Measurements from ENCODE around the gene TSR3.

The TSR3 gene

DNA sequence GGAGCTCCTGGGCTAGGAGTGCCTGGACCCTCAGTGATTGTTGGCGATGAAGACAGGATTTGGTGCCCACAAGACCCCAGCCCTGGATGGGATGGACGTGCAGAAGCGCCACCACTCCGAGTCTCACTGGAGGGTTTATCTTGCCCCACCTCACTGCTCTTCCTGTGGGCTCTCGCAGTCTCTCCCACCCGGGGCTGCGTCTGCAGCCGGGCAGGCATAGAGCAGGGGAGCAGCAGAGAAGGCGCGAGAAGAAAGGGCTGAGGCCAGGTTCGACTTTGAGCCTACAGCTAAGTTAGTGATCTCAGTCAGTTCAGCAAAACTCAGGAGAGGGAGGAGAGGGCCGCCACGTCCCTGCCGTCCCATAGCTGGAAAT is 35.7 kb downstream of the TSR3 start:
- H3K4me1 ChIP-seq (ENCODE audit: control insufficient read depth, insufficient read depth, low read length, poor library complexity, severe bottlenecking): peaks cover 15% of the 10 kb centered on the region
- no peak overlapping the region for H3K27ac ChIP-seq (ENCODE audit: insufficient read depth, low read length, poor library complexity, severe bottlenecking)
- no peaks in the 10 kb centered on the region for H3K9me3 ChIP-seq (ENCODE audit: control insufficient read depth, low read length)
- H3K36me3 ChIP-seq (ENCODE audit: control insufficient read depth, insufficient read depth, low read length): peaks cover 85% of the 10 kb centered on the region
- DNase-seq: no peak
- H3K27me3 ChIP-seq (replicated peaks; ENCODE audit: control insufficient read depth, insufficient read depth, low read length, poor library complexity, severe bottlenecking): no peaks in the 10 kb centered on the region
- no peak overlapping the region for H3K4me3 ChIP-seq (ENCODE audit: insufficient read depth, low read depth, low read length, poor library complexity, severe bottlenecking)

DNA sequence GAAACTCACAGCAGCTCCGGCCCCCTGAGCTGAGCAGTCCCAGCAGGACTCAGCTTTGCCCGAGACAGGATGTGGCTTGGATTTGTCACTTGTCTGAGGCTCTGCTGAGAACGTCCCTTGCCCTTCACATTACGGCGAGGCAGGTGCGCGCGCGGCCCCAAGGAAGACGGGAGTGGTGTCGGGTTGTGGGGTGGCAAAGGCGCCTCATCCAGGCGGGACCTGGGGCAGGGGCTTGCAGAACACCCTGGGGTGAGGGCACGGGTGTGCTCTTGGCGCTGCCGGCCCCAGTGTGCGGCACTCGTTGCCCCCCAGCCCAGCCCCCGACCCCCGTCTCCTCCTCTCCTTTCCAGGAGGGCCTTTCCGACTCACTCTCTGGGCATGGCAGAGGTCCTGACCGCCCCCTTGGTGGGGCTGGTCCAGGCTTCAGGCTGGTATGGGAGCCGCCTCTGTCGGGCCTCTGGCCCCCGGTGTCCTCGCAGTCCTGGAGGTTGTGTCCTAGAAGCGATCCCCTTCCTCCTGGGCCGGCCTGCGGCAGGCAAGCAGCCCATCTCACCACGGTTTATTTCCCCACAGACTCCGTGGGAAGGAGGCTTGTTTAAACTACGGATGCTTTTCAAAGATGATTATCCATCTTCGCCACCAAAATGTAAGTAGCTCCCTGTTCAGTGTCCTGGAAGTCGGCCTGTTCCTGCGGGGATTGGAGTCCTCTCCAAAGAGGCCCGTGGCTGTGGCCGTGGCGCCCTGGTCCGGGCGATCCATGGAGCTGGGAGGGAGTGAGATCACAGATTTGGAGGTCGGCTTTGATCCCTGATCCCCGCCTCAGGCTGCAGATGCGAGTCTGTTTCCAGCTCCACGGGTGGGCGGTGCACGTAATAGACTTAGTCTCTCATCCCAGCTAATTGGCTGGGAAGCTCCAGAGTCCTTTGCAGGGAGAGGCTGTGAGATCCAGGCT is 36.3 kb downstream of the TSR3 start:
- H3K36me3 ChIP-seq (ENCODE audit: control insufficient read depth, insufficient read depth, low read length): peaks cover 79% of the 10 kb centered on the region
- H3K27me3 ChIP-seq (replicated peaks; ENCODE audit: control insufficient read depth, insufficient read depth, low read length, poor library complexity, severe bottlenecking): no peaks in the 10 kb centered on the region
- no peak for DNase-seq
- H3K4me1 ChIP-seq (ENCODE audit: control insufficient read depth, insufficient read depth, low read length, poor library complexity, severe bottlenecking): peaks cover 21% of the 10 kb centered on the region
- no peak overlapping the region for H3K27ac ChIP-seq (ENCODE audit: insufficient read depth, low read length, poor library complexity, severe bottlenecking)
- no peak overlapping the region for H3K4me3 ChIP-seq (ENCODE audit: insufficient read depth, low read depth, low read length, poor library complexity, severe bottlenecking)
- H3K9me3 ChIP-seq (ENCODE audit: control insufficient read depth, low read length): no peaks in the 10 kb centered on the region

DNA sequence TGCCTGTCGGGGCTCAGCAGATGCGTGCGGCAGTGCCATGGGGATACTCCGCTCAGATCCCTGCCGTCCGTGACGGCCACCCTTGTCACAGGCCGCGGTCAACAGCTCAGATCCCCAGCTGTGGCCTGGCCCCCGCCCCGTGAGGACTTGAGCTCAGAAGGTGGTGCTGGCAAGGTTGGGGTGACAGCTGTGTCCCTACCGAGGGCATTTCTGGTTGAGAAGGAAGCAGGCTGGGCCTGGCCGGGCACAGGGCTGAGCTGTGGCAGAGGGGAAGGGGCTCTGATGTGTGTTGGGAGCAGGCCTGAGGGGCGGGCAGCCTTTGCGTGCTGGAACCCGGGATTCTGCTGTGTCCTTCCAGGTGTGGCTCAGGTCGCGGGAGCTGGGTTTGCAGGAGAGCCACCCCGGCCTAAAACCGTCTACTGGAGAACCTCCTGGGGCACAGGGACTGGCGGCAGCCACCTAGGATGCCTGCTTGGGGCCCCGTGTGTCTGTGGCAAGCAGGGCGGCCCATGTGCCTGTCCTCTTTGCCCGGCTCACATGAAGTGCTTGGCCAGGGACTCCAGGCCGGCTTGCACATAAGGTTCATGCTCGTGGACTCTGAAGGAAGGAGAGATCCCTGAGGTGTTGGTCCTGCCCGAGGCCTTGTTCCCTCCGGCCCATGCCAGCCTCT is 37.1 kb downstream of the TSR3 start:
- H3K4me3 ChIP-seq (ENCODE audit: insufficient read depth, low read depth, low read length, poor library complexity, severe bottlenecking): no peak overlapping the region
- DNase-seq: no peak
- H3K9me3 ChIP-seq (ENCODE audit: control insufficient read depth, low read length): no peaks in the 10 kb centered on the region
- H3K36me3 ChIP-seq (ENCODE audit: control insufficient read depth, insufficient read depth, low read length): peaks cover 70% of the 10 kb centered on the region
- H3K4me1 ChIP-seq (ENCODE audit: control insufficient read depth, insufficient read depth, low read length, poor library complexity, severe bottlenecking): peaks cover 22% of the 10 kb centered on the region
- H3K27ac ChIP-seq (ENCODE audit: insufficient read depth, low read length, poor library complexity, severe bottlenecking): no peak overlapping the region
- no peaks in the 10 kb centered on the region for H3K27me3 ChIP-seq (replicated peaks; ENCODE audit: control insufficient read depth, insufficient read depth, low read length, poor library complexity, severe bottlenecking)

DNA sequence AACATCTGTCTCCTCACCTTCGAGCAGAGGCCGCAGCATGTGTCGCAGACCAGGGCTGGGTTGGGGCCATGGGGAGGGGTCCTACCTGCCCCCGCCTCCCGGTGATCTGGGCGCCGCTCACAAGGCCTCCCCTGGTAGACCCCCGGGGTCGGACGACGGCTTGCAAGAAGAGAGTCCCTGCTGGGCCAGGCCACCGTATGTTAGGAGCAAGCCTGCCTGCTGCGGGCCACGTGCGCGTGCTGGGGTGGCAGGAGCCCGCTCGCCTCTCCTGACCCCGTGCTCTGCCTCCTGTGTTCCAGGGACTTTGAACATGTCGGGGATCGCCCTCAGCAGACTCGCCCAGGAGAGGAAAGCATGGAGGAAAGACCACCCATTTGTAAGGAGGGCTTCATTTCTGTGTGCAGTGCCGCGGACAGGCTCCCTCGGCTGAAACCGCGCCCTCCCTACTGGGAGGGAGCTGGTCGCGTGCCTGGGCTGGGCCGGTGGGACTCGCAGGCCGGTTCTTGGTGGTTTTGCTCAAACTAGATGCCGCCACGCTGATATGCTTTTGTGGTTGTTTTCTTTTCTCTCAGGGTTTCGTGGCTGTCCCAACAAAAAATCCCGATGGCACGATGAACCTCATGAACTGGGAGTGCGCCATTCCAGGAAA is 37.8 kb downstream of the TSR3 start:
- H3K27ac ChIP-seq (ENCODE audit: insufficient read depth, low read length, poor library complexity, severe bottlenecking): no peak overlapping the region
- H3K9me3 ChIP-seq (ENCODE audit: control insufficient read depth, low read length): no peaks in the 10 kb centered on the region
- no peak overlapping the region for H3K4me3 ChIP-seq (ENCODE audit: insufficient read depth, low read depth, low read length, poor library complexity, severe bottlenecking)
- peaks cover 22% of the 10 kb centered on the region for H3K4me1 ChIP-seq (ENCODE audit: control insufficient read depth, insufficient read depth, low read length, poor library complexity, severe bottlenecking)
- DNase-seq: no peak
- H3K36me3 ChIP-seq (ENCODE audit: control insufficient read depth, insufficient read depth, low read length): peaks cover 63% of the 10 kb centered on the region
- H3K27me3 ChIP-seq (replicated peaks; ENCODE audit: control insufficient read depth, insufficient read depth, low read length, poor library complexity, severe bottlenecking): no peaks in the 10 kb centered on the region

DNA sequence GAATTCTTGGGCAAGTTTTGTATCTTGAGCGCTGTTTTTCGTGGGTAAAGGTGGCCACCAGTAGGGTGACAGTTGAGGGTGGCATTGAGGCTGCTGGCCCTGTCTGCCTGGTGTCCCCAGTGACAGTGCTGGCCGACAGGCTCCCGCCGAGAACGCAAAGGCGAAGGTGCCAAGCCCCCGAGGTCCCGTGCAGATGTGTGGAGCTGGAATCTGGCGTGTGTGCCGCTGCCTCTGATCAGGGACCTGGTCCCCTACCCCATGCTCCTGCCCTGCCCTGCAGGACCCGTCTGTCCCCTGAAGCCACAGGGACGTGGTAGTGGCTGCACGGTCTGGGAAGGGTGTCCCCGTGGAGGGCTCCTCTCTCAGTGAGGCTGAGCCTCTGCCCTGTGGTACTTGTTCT is 38.8 kb downstream of the TSR3 start:
- Histone ChIP-seq H3K4me1 (ENCODE audit: control insufficient read depth, insufficient read depth, low read length, poor library complexity, severe bottlenecking) (peaks cover 22% of the 10 kb centered on the region), H3K27ac (ENCODE audit: insufficient read depth, low read length, poor library complexity, severe bottlenecking) (no peak overlapping the region), H3K36me3 (ENCODE audit: control insufficient read depth, insufficient read depth, low read length) (peaks cover 54% of the 10 kb centered on the region), H3K27me3 (replicated peaks; ENCODE audit: control insufficient read depth, insufficient read depth, low read length, poor library complexity, severe bottlenecking) (no peaks in the 10 kb centered on the region), H3K9me3 (ENCODE audit: control insufficient read depth, low read length) (no peaks in the 10 kb centered on the region), H3K4me3 (ENCODE audit: insufficient read depth, low read depth, low read length, poor library complexity, severe bottlenecking) (no peak overlapping the region)
- DNase-seq: no peak

DNA sequence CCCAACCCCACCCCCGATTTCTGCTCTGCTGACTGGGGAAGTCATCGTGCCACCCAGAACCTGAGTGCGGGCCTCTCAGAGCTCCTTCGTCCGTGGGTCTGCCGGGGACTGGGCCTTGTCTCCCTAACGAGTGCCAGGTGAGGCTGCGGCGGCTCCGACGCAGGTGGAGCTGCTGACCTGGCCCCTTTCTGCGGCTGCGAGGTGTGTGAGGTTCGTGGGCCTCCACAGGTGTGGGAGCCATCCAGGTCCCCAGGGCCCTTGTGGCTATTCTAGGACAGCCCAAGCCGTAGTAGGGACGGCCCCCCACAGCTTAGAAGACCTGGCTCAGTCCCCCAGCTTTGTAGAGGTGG is 39.2 kb downstream of the TSR3 start:
- Histone ChIP-seq H3K4me1 (ENCODE audit: control insufficient read depth, insufficient read depth, low read length, poor library complexity, severe bottlenecking) (peaks cover 22% of the 10 kb centered on the region), H3K27ac (ENCODE audit: insufficient read depth, low read length, poor library complexity, severe bottlenecking) (no peak overlapping the region), H3K4me3 (ENCODE audit: insufficient read depth, low read depth, low read length, poor library complexity, severe bottlenecking) (no peak overlapping the region), H3K27me3 (replicated peaks; ENCODE audit: control insufficient read depth, insufficient read depth, low read length, poor library complexity, severe bottlenecking) (no peaks in the 10 kb centered on the region), H3K9me3 (ENCODE audit: control insufficient read depth, low read length) (no peaks in the 10 kb centered on the region), H3K36me3 (ENCODE audit: control insufficient read depth, insufficient read depth, low read length) (peaks cover 49% of the 10 kb centered on the region)
- no peak for DNase-seq

DNA sequence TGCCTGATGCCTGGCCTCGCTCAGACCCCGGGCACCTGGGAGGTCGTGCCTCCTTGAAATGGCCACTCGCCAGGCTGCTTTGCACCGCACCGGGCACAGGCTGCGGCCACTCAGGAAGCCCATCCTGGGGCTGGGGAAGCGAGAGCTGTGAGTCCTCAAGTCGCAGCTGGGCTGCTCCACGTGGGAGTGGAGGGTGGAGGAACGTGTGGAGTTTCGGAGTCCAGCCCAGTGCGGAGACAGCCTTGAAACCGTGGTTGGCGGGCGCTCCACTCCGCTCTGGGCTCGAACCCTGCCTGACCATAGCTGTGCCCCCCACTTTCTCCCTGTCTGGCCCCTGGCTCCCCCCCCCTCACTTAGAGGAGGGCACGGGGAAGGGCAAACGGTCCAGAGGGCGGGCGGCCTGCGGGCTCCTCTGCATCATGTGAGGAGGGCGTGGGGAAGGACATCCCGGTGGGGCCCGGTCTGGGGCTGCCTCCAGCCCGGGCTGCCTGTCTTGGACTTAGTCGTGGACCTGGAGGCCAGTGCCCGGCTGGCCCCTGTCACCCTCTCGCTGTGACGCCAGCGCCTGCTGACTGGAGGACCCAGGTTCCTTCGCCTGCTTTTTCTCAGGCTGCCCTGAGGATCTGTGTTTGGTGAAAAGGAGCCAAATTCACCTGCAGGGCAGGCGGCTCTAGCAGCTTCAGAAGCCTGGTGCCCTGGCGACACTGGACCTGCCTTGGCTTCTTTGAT is 39.8 kb downstream of the TSR3 start:
- Histone ChIP-seq H3K36me3 (ENCODE audit: control insufficient read depth, insufficient read depth, low read length) (peaks cover 44% of the 10 kb centered on the region), H3K4me1 (ENCODE audit: control insufficient read depth, insufficient read depth, low read length, poor library complexity, severe bottlenecking) (peaks cover 22% of the 10 kb centered on the region), H3K4me3 (ENCODE audit: insufficient read depth, low read depth, low read length, poor library complexity, severe bottlenecking) (peak overlapping the region; percentile 76), H3K9me3 (ENCODE audit: control insufficient read depth, low read length) (no peaks in the 10 kb centered on the region), H3K27me3 (replicated peaks; ENCODE audit: control insufficient read depth, insufficient read depth, low read length, poor library complexity, severe bottlenecking) (no peaks in the 10 kb centered on the region), H3K27ac (ENCODE audit: insufficient read depth, low read length, poor library complexity, severe bottlenecking) (peak overlapping the region; percentile 15)
- DNase-seq: no peak

DNA sequence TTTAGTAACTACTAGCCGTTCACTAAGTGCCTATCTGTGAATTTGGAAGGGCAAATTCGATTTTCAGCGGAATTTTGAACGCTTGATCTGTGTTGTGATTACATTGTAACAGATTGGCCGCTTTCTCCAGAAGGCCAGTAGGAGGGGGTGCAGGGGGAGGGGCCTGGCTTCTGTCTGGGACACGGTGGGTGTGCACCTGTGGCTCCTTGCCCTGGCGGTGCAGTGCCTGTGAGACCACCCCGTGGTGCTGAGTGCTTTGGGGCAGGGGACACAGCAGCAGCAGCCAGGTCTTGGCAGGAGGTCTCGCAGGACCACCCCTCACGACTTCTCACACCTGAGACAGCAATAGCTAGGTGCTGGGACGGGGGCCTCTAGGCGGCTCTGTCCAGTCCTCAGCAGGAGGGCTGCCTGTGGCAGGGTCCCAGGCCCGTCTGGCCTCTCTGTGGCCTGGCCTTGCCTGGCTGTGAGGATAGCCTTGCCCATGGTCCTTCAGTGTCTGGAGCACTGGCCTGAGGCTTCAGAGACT is 40.4 kb downstream of the TSR3 start:
- H3K4me3 ChIP-seq (ENCODE audit: insufficient read depth, low read depth, low read length, poor library complexity, severe bottlenecking): peak overlapping the region; percentile 76
- no peaks in the 10 kb centered on the region for H3K9me3 ChIP-seq (ENCODE audit: control insufficient read depth, low read length)
- DNase-seq: no peak
- peak overlapping the region; percentile 63 for H3K27ac ChIP-seq (ENCODE audit: insufficient read depth, low read length, poor library complexity, severe bottlenecking)
- no peaks in the 10 kb centered on the region for H3K27me3 ChIP-seq (replicated peaks; ENCODE audit: control insufficient read depth, insufficient read depth, low read length, poor library complexity, severe bottlenecking)
- peaks cover 22% of the 10 kb centered on the region for H3K4me1 ChIP-seq (ENCODE audit: control insufficient read depth, insufficient read depth, low read length, poor library complexity, severe bottlenecking)
- H3K36me3 ChIP-seq (ENCODE audit: control insufficient read depth, insufficient read depth, low read length): peaks cover 38% of the 10 kb centered on the region

DNA sequence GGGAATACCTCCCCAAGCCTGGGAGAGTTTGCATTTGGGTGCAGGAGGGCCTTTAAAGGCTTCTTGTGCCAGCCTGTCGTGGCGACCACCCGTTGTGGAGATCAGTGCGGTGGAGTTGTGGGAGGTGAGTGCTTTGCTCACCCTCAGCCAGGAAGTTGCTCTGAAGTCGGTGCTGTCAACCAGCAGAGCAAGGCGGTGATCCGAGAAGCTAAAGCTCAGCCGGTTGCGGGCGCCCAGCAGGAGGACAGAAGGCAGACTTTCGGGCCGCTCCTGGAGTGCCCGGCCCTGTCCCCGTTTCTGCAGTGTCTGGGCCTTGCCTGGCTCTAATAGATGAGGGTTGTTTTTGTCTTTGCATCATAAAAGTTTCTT is 40.9 kb downstream of the TSR3 start:
- H3K27ac ChIP-seq (ENCODE audit: insufficient read depth, low read length, poor library complexity, severe bottlenecking): peak overlapping the region; percentile 63
- H3K4me3 ChIP-seq (ENCODE audit: insufficient read depth, low read depth, low read length, poor library complexity, severe bottlenecking): peak overlapping the region; percentile 76
- H3K9me3 ChIP-seq (ENCODE audit: control insufficient read depth, low read length): no peaks in the 10 kb centered on the region
- peaks cover 24% of the 10 kb centered on the region for H3K4me1 ChIP-seq (ENCODE audit: control insufficient read depth, insufficient read depth, low read length, poor library complexity, severe bottlenecking)
- no peaks in the 10 kb centered on the region for H3K27me3 ChIP-seq (replicated peaks; ENCODE audit: control insufficient read depth, insufficient read depth, low read length, poor library complexity, severe bottlenecking)
- H3K36me3 ChIP-seq (ENCODE audit: control insufficient read depth, insufficient read depth, low read length): peaks cover 33% of the 10 kb centered on the region
- no peak for DNase-seq

Data from effector memory CD4-positive, alpha-beta T cell (primary cell).